ENCODE results near the gene PDE4B. TPM values are rescaled to one million over a fixed set of nuclear protein-coding genes. Genes with fewer than 3 reads are reported as not detected.

The PDE4B gene
- total and polyA plus RNA-seq, 9 of the 15 experiments (the other 6 are each of a cell fraction or from before 2014, with no cell fraction given): 0.09 TPM; not detected in 8

- CTCF ChIA-PET (ENCODE audit: low intra/inter-chr PET ratio): no interaction called here
- TF ChIP-seq POLR2G (IDR thresholded peaks at IDR 0.05; ENCODE audit: low read depth, low read length): no peak
- no peak for TF ChIP-seq RFX7 (CRISPR knock-in tag; IDR thresholded peaks at IDR 0.05)
- no peak for TF ChIP-seq POLR2AphosphoS5 (IDR thresholded peaks at IDR 0.05; ENCODE audit: control insufficient read depth, insufficient read depth, low read depth, low read length)
- no peak for TF ChIP-seq JUND (IDR thresholded peaks at IDR 0.05; ENCODE audit: borderline replicate concordance, low read depth, low read length)
- TF ChIP-seq JUND (tag; IDR thresholded peaks at IDR 0.05; ENCODE audit: borderline replicate concordance, low read depth, low read length): no peak
- TF ChIP-seq LEF1 (IDR thresholded peaks at IDR 0.05): no peak
- no peak for TF ChIP-seq NFE2L1 (tag; IDR thresholded peaks at IDR 0.05; ENCODE audit: borderline replicate concordance, low read depth)
- no peaks in the 10 kb centered on the region for H4K20me1 ChIP-seq (replicated peaks; ENCODE audit: control insufficient read depth, insufficient read depth, low read length)
These were observed 418.8 kb downstream of the PDE4B start for GRCh38 chr1:66211521-66211920.

GRCh38 chr1:66213491-66213890 is 420.8 kb downstream of the PDE4B start:
- DNase-seq (ENCODE audit: extremely low read depth in 1 of 4, low spot score in 3 of 4) (no peak), FAIRE-seq (no peak), ATAC-seq (no peak)
- 0% methylated on average over 2 of the region's 2 CpGs for WGBS (ENCODE audit: insufficient coverage, low coverage, missing lambda C conversion rate)
- no peak overlapping the region for H3K9ac ChIP-seq (ENCODE audit: insufficient read depth in 1 of 2, low read depth in 2 of 2, low read length in 2 of 2)
- no peak overlapping the region for H3K27ac ChIP-seq (ENCODE audit: extremely low read depth, low read depth, low read length)
- TF ChIP-seq CBX3 (IDR thresholded peaks at IDR 0.05; ENCODE audit: borderline replicate concordance in 1 of 2, low read length in 2 of 2) (no peak), FOXP1 (CRISPR knock-in tag; IDR thresholded peaks at IDR 0.05) (no peak), RBFOX2 (IDR thresholded peaks at IDR 0.05; ENCODE audit: low read depth, low read length) (no peak), ZKSCAN8 (CRISPR knock-in tag; IDR thresholded peaks at IDR 0.05) (no peak), CHD4 (IDR thresholded peaks at IDR 0.05; ENCODE audit: insufficient read depth, insufficient replicate concordance, low read depth, low read length, poor library complexity, severe bottlenecking) (no peak), PTRF (tag; IDR thresholded peaks at IDR 0.05) (no peak), RBM22 (IDR thresholded peaks at IDR 0.05; ENCODE audit: low read depth, low read length, poor library complexity, severe bottlenecking) (no peak), ZNF41 (CRISPR knock-in tag; conservative IDR thresholded peaks at IDR 0.05) (no peak), ZFX (CRISPR knock-in tag; IDR thresholded peaks at IDR 0.05) (no peak), TEAD2 (tag; IDR thresholded peaks at IDR 0.05) (no peak), ZNF785 (CRISPR knock-in tag; IDR thresholded peaks at IDR 0.05) (no peak)
- no peak overlapping the region for H2AFZ ChIP-seq (ENCODE audit: low read depth, low read length)
- no peak overlapping the region for H3K4me3 ChIP-seq
- H3K4me2 ChIP-seq (ENCODE audit: insufficient read depth, low read length): no peak overlapping the region
- no peaks in the 10 kb centered on the region for H3K36me3 ChIP-seq (ENCODE audit: control insufficient read depth, insufficient read depth, low read length)
- in situ Hi-C loops (cut with MboI) (no loop called here), intact Hi-C loops (cut with micrococcal nuclease) (no loop called here)
- ChIA-PET POLR2A (no interaction called here), CTCF (ENCODE audit: low intra/inter-chr PET ratio) (no interaction called here)
- no peaks in the 10 kb centered on the region for H3K79me2 ChIP-seq (ENCODE audit: control insufficient read depth, insufficient read depth, low read length)
- BruUV-seq (replicated peaks): no TSS peak
- no peaks in the 10 kb centered on the region for H3K9me1 ChIP-seq (ENCODE audit: control insufficient read depth, insufficient read depth, low read length)
- no peaks in the 10 kb centered on the region for H3K9me3 ChIP-seq (replicated peaks; ENCODE audit: control insufficient read depth, insufficient read depth, low read depth, low read length)
- no peaks in the 10 kb centered on the region for H3K4me1 ChIP-seq (replicated peaks in 1 of 2; ENCODE audit: control insufficient read depth in 2 of 2, insufficient read depth in 2 of 2, low read length in 2 of 2)
- no peaks in the 10 kb centered on the region for H4K20me1 ChIP-seq (replicated peaks; ENCODE audit: control insufficient read depth, insufficient read depth, low read length)
- no peaks in the 10 kb centered on the region for H3K27me3 ChIP-seq (ENCODE audit: control insufficient read depth in 2 of 2, insufficient read depth in 2 of 2, low read length in 2 of 2)

More at GRCh38 chr1:66211521-66211920, 418.8 kb downstream of the PDE4B start:
- WGBS (ENCODE audit: insufficient coverage, low coverage, missing lambda C conversion rate): 0% methylated on average over 5 of the region's 5 CpGs
- no peak overlapping the region for H2AFZ ChIP-seq (ENCODE audit: low read depth, low read length)
- intact Hi-C loops (cut with micrococcal nuclease) (no loop called here), in situ Hi-C loops (cut with MboI) (no loop called here)
- FAIRE-seq: no peak
- DNase-seq (ENCODE audit: extremely low read depth in 1 of 4, low spot score in 3 of 4): no peak
- POLR2A ChIA-PET: no interaction called here
- BruUV-seq (replicated peaks): no TSS peak
- H3K79me2 ChIP-seq (ENCODE audit: control insufficient read depth, insufficient read depth, low read length): no peaks in the 10 kb centered on the region
- H3K9me1 ChIP-seq (ENCODE audit: control insufficient read depth, insufficient read depth, low read length): no peaks in the 10 kb centered on the region
- H3K36me3 ChIP-seq (ENCODE audit: control insufficient read depth, insufficient read depth, low read length): no peaks in the 10 kb centered on the region
- H3K4me3 ChIP-seq: no peak overlapping the region
- no peak overlapping the region for H3K9ac ChIP-seq (ENCODE audit: insufficient read depth in 1 of 2, low read depth in 2 of 2, low read length in 2 of 2)
- ATAC-seq: no peak
- H3K27ac ChIP-seq (ENCODE audit: extremely low read depth, low read depth, low read length): no peak overlapping the region
- no peak overlapping the region for H3K4me2 ChIP-seq (ENCODE audit: insufficient read depth, low read length)
- no peaks in the 10 kb centered on the region for H3K27me3 ChIP-seq (ENCODE audit: control insufficient read depth in 2 of 2, insufficient read depth in 2 of 2, low read length in 2 of 2)
- no peaks in the 10 kb centered on the region for H3K9me3 ChIP-seq (replicated peaks; ENCODE audit: control insufficient read depth, insufficient read depth, low read depth, low read length)
- H3K4me1 ChIP-seq (replicated peaks in 1 of 2; ENCODE audit: control insufficient read depth in 2 of 2, insufficient read depth in 2 of 2, low read length in 2 of 2): no peaks in the 10 kb centered on the region
